Astrocyte of the spinal cord (primary cell): Measurements from ENCODE around the gene ELMO1.

Source experiments
- DNase-seq: peaks from one replicate; pipeline ENCODE4 v3.0.0; 2011; ENCODE audit warnings: low read depth, low spot score
- H3K4me3 ChIP-seq: 2 replicates; pipeline ENCODE4 v1.5.1; 2011; ENCODE audit warnings: low read depth, mild to moderate bottlenecking, low read length, moderate library complexity
- in situ Hi-C: cut with HindIII; loops from 2 replicates; pipeline ENCODE4 v1.10.0; 2017; ENCODE audit warnings: low sequenced_read_pairs
- TF ChIP-seq, protein P1 (sequence below): IDR thresholded peaks from 2 replicates; pipeline ENCODE4 v1.5.1; 2012; ENCODE audit warnings: low read depth, mild to moderate bottlenecking, low read length, inconsistent platforms

The ELMO1 gene

DNA sequence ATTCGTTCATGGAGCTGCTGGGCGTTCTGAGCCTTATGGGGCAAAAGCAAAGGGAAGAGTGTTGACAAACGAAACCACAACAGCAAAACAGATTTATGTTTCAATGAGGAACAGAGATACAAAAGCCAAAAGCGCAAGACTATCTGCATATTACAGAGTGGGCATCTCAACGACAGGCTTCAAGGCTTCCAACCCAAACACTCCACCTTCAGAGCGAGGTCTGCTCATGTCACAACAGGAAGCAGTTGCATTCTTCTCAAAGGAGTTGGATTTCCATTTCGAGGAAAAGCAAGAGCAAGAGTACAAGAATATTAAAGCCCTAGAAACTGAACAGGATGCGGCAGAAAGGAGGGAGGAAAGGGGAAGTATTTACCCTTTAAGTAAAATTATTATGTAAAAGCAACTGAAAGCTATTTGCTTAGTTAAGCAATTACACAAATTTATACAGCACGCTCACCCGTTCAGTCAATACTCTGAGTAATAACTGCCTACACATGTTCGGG, 189.3 kb downstream of the ELMO1 start:
- no peak for DNase-seq
- no peak overlapping the region for H3K4me3 ChIP-seq
- TF ChIP-seq, protein P1, sequence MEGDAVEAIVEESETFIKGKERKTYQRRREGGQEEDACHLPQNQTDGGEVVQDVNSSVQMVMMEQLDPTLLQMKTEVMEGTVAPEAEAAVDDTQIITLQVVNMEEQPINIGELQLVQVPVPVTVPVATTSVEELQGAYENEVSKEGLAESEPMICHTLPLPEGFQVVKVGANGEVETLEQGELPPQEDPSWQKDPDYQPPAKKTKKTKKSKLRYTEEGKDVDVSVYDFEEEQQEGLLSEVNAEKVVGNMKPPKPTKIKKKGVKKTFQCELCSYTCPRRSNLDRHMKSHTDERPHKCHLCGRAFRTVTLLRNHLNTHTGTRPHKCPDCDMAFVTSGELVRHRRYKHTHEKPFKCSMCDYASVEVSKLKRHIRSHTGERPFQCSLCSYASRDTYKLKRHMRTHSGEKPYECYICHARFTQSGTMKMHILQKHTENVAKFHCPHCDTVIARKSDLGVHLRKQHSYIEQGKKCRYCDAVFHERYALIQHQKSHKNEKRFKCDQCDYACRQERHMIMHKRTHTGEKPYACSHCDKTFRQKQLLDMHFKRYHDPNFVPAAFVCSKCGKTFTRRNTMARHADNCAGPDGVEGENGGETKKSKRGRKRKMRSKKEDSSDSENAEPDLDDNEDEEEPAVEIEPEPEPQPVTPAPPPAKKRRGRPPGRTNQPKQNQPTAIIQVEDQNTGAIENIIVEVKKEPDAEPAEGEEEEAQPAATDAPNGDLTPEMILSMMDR, result no peak
- in situ Hi-C loops, result no loop called here

DNA sequence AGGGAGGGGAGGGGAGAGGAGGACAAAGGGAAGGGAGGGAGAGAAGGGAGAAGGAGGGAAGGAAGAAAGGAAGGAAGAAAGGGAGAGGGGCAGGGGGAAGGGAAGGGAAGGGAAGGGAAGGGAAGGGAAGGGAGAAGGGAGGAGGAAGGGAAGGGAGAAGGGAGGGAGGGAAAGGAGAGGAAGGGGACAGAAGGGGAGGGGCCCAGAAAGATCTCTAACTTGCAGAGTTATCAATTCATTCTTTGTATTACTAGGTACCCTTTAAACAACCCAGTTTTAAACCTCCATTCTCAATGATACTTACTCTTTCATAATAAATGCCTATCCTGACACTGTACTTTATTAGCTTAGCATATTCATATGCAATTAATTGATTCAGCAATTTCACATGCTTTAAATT, 192.0 kb downstream of the ELMO1 start:
- TF ChIP-seq, protein P1, result no peak
- no peak for DNase-seq
- in situ Hi-C loops, result no loop called here
- no peak overlapping the region for H3K4me3 ChIP-seq

DNA sequence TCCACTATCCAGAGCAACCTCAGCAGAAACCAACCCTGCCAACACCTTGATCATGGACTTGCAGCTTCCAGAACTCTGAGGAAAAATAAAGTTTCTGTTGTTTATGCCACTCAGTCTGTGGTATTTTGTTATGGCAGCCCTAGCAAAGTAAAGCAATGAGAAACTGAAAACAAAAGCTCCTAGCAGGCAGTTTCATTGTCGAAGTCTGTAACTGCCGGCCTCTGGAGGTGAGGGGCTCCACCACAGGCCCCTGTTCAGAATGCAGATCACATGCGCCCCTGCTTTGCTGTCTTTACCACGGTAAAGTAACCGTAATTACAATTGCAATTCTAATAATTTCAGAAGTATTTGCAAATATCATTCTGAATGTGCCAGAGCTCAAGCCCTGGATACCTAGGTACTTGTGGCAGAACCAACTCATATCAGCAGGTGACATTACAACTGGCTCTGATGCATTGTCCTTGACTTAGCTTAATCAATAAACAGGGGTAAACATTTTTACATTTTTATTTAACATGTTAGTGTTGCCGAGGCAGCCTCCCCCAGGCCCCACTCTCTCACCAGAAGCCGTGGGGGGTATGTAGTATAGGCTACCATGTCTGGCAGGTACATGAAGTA, 193.2 kb downstream of the ELMO1 start:
- TF ChIP-seq, protein P1, result no peak
- no peak overlapping the region for H3K4me3 ChIP-seq
- DNase-seq, result no peak
- in situ Hi-C loops, result no loop called here

DNA sequence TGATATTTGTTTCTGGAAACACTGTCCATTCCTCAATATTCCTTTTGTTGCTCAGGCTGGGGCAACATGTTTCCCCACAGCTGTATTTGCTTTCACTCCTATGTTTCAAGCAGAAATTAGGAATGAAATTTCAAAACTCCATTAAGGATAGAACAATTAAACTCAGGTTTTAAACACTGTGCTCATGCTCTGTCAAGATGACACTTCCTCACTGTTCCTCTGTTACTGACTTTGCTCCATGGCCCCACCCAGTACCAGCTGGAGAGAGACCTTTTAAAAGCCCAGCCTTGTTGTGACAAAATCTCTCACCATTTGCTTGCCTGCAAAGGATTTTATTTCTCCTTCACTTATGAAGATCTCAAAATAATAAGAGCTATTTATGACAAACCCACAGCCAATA, 197.4 kb downstream of the ELMO1 start:
- in situ Hi-C loops, result no loop called here
- no peak overlapping the region for H3K4me3 ChIP-seq
- TF ChIP-seq, protein P1, result no peak
- DNase-seq, result no peak

DNA sequence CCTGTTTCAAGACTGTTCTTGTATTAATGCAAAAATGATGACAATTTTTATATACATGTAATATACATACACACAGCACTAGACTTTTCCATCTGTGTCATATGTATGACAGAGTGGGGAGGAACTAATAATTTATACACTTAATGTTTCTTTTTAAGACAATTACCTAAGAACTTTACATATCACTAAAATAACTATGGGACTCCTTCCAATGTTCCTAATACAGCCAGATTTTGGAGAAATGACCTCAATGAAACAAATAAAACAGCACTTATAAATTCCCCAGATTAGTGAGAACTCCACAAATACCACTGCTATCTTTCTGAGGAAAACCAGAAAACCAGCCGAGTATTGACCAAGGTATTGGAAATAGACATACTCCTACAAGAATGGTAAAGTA, 199.4 kb downstream of the ELMO1 start:
- in situ Hi-C loops, result no loop called here
- TF ChIP-seq, protein P1, result no peak
- DNase-seq, result no peak
- H3K4me3 ChIP-seq, result no peak overlapping the region

DNA sequence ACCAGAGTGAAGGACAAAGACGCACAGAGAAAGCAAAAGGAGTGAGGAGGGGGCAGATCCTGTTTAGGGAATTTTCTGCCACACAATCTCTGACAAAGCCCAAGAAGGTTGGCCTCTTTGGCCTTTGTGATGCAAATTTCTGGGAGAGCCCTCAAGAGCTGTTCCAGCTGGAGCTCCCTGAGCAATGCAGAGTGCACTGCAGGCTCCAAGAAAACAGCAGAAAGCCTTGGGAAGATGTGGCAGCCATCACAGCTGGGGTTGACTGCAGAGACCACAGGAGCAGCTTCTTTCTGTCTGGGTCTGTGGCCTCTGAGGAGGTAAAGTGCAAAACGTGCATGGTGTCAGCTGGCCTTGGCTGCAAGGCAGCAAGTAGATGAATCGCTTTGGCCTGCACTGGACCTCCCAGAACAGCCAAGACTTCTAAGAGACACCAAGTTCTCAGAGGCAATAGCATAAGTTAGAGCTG, 200.2 kb downstream of the ELMO1 start:
- in situ Hi-C loops, result no loop called here

More for the DNA sequence above, 200.2 kb downstream of the ELMO1 start:
- TF ChIP-seq, protein P1, result no peak
- H3K4me3 ChIP-seq, result no peak overlapping the region
- no peak for DNase-seq
